Hepatocyte (in vitro differentiated cells): ENCODE data around the gene MOSMO. TPM values are rescaled to one million over a fixed set of nuclear protein-coding genes. Genes with fewer than 3 reads are reported as not detected.

Experiments
- DNase-seq: peaks from one replicate; pipeline ENCODE4 v3.0.0-alpha.2; 2016; ENCODE audit warnings: low spot score
- H2AFZ ChIP-seq: fragments of 200-600 bp; sonication (generic); 2 replicates; pipeline ENCODE4 v1.6.0; 2016; ENCODE audit warnings: antibody characterized with exemption, mild to moderate bottlenecking
- H3K27ac ChIP-seq: fragments of 200-600 bp; sonication (generic); 2 replicates; pipeline ENCODE4 v1.5.1; 2016; ENCODE audit warnings: mild to moderate bottlenecking
- H3K27me3 ChIP-seq: fragments of 200-600 bp; sonication (generic); 2 replicates; pipeline ENCODE4 v1.6.1; 2016
- H3K36me3 ChIP-seq: fragments of 200-600 bp; sonication (generic); replicated peaks from 2 replicates; pipeline ENCODE4 v1.5.1; 2016; ENCODE audit warnings: low read depth; ENCODE audit not compliant: insufficient read depth
- H3K4me1 ChIP-seq: fragments of 200-600 bp; sonication (generic); 2 replicates; pipeline ENCODE4 v1.5.1; 2016; ENCODE audit warnings: mild to moderate bottlenecking, moderate library complexity; ENCODE audit not compliant: insufficient read depth
- H3K4me2 ChIP-seq: fragments of 200-600 bp; sonication (generic); 2 replicates; pipeline ENCODE4 v1.6.0; 2016
- H3K4me3 ChIP-seq: fragments of 200-600 bp; sonication (generic); 2 replicates; pipeline ENCODE4 v1.5.1; 2016; ENCODE audit warnings: mild to moderate bottlenecking
- H3K79me2 ChIP-seq: fragments of 200-600 bp; sonication (generic); 2 replicates; pipeline ENCODE4 v1.6.0; 2017; ENCODE audit warnings: mild to moderate bottlenecking
- H3K9me2 ChIP-seq: fragments of 200-600 bp; sonication (generic); replicated peaks from 2 replicates; pipeline ENCODE4 v1.6.0; 2017; ENCODE audit warnings: mild to moderate bottlenecking; ENCODE audit not compliant: insufficient read depth
- H3K9me3 ChIP-seq: fragments of 200-600 bp; sonication (generic); 2 replicates; pipeline ENCODE4 v1.5.1; 2016; ENCODE audit warnings: low read depth, mild to moderate bottlenecking
- H4K20me1 ChIP-seq: fragments of 200-600 bp; sonication (generic); 2 replicates; pipeline ENCODE4 v1.6.0; 2016; ENCODE audit warnings: mild to moderate bottlenecking; ENCODE audit not compliant: insufficient read depth, poor library complexity, severe bottlenecking
- EZH2 ChIP-seq: fragments of 200-600 bp; sonication (generic); IDR thresholded peaks from 2 replicates; pipeline ENCODE4 v1.6.1; 2016; ENCODE audit warnings: antibody characterized with exemption, mild to moderate bottlenecking, borderline replicate concordance
- EZH2phosphoT487 ChIP-seq: fragments of 200-600 bp; sonication (generic); IDR thresholded peaks from one replicate; pipeline ENCODE4 v1.6.1; 2018; ENCODE audit warnings: antibody characterized with exemption, mild to moderate bottlenecking, low read depth, moderate library complexity; ENCODE audit not compliant: unreplicated experiment, severe bottlenecking
- WGBS: methylation state at CpG from one replicate; pipeline ENCODE4 v1.1.6; 2016; ENCODE audit warnings: low lambda C conversion rate; ENCODE audit errors: missing lambda C conversion rate; 5-methylcytosine and 5-hydroxymethylcytosine counted together
- polyA plus RNA-seq: library from polyadenylated mRNA; unstranded; fragments of >200 nt; fragmentation: Nextera tagmentation; extraction: Ambion mirVana; gene quantifications from 2 replicates; pipeline ENCODE4 v1.2.1, GENCODE V29; 2016
- total RNA-seq: library from RNA; depleted of rRNA; stranded (reverse); fragments of >200 nt; gene quantifications from 2 replicates; pipeline ENCODE4 v1.2.3, GENCODE V29; 2014
- TF ChIP-seq, protein P1 (sequence below): fragments of 200-600 bp; sonication (generic); IDR thresholded peaks from 2 replicates; pipeline ENCODE4 v1.5.1; 2016; ENCODE audit warnings: antibody characterized with exemption, mild to moderate bottlenecking; ENCODE audit not compliant: poor library complexity

MOSMO gene
- total and polyA plus RNA-seq, 2 experiments from 2014 or later: 6.5 to 16.1 TPM

DNA sequence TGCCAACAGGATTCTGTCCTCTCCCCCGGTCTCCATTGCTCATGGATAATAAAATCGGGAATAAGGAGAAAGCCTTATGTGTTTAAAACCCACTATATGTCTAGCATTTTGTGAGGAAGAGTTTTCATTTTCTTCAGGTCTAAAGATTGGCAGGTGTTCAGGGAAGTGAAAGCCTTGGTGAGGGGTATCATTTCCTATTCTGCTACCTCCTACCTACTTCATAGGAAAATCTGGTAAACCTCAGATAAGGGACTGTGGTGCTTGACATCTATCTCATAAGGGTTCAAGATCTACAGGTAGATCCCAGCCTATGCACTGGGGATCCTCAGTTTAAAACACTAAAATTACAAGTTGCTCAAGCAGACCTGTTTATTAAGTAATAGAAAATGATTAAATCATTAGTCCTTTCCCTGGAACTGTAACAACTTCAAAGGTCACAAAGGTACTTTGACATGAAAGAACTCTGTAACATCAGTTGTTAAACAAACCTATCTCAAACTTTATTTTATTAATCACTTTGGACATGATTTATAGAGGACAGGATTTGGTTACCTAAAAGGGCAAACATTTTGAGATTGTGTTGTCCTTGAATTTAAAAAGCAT lies 6.5 kb downstream of the MOSMO start:
- Histone ChIP-seq H3K36me3 (no peaks in the 10 kb centered on the region), H3K27ac (no peak overlapping the region), H3K4me3 (no peak overlapping the region), H2AFZ (no peak overlapping the region), H3K9me3 (no peaks in the 10 kb centered on the region), H3K4me1 (no peaks in the 10 kb centered on the region), H3K27me3 (no peaks in the 10 kb centered on the region), H4K20me1 (peaks cover 18% of the 10 kb centered on the region), H3K4me2 (no peak overlapping the region), H3K79me2 (peaks cover 90% of the 10 kb centered on the region), H3K9me2 (no peaks in the 10 kb centered on the region)
- WGBS: 96% methylated on average over 2 of the region's 2 CpGs
- TF ChIP-seq EZH2phosphoT487: no peak
- no peak for TF ChIP-seq EZH2
- TF ChIP-seq, protein P1, sequence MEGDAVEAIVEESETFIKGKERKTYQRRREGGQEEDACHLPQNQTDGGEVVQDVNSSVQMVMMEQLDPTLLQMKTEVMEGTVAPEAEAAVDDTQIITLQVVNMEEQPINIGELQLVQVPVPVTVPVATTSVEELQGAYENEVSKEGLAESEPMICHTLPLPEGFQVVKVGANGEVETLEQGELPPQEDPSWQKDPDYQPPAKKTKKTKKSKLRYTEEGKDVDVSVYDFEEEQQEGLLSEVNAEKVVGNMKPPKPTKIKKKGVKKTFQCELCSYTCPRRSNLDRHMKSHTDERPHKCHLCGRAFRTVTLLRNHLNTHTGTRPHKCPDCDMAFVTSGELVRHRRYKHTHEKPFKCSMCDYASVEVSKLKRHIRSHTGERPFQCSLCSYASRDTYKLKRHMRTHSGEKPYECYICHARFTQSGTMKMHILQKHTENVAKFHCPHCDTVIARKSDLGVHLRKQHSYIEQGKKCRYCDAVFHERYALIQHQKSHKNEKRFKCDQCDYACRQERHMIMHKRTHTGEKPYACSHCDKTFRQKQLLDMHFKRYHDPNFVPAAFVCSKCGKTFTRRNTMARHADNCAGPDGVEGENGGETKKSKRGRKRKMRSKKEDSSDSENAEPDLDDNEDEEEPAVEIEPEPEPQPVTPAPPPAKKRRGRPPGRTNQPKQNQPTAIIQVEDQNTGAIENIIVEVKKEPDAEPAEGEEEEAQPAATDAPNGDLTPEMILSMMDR: no peak
- no peak for DNase-seq

DNA sequence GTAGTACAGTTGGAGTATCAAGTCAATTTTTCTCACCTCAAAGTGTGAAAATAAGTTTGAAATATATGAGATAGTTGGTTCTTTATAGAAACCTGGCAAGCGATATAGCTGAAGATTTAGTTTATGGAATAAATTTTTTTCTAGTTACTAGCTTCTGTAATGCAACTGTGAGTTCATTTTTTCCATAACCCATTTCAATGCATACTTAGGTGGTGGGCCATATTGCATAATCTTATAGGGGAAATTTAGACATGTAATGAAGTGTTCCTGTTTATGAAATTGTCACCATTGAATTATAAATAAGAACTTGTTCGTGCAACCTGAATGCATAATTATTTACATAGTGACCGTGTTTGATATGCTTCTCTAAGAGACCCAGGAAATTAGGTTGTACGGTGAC lies 9.0 kb downstream of the MOSMO start:
- Histone ChIP-seq H3K4me2 (no peak overlapping the region), H3K4me1 (no peaks in the 10 kb centered on the region), H2AFZ (no peak overlapping the region), H3K79me2 (peaks cover 87% of the 10 kb centered on the region), H3K36me3 (no peaks in the 10 kb centered on the region), H3K27me3 (no peaks in the 10 kb centered on the region), H3K27ac (no peak overlapping the region), H4K20me1 (peaks cover 4% of the 10 kb centered on the region), H3K9me3 (no peaks in the 10 kb centered on the region), H3K9me2 (no peaks in the 10 kb centered on the region), H3K4me3 (no peak overlapping the region)
- DNase-seq: no peak
- TF ChIP-seq, protein P1: no peak
- TF ChIP-seq EZH2: no peak
- TF ChIP-seq EZH2phosphoT487: no peak
- 91% methylated on average over 4 of the region's 4 CpGs for WGBS

DNA sequence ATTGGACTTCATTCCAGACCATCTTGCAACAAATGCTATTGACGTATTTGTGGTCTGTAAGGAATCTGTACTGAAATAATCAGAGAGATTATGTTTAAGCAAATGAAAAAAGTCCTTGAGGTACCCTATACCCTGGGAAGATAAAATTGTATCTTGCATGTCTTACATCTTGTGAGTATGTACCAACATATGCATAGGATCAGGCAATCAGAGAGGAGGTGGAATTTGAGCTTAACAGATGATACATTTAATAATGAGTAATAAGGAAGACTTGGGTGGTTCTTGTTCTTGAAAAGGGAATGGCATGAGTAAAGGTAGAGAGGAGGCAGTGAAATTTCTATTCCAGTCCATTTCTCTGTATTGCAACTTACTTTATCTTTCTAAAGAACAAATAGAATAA lies 10.6 kb downstream of the MOSMO start:
- no peak overlapping the region for H3K4me2 ChIP-seq
- no peaks in the 10 kb centered on the region for H3K4me1 ChIP-seq
- no peaks in the 10 kb centered on the region for H3K27me3 ChIP-seq
- H2AFZ ChIP-seq: no peak overlapping the region
- H4K20me1 ChIP-seq: no peaks in the 10 kb centered on the region
- DNase-seq: no peak
- TF ChIP-seq, protein P1: no peak
- TF ChIP-seq EZH2 (no peak), EZH2phosphoT487 (no peak)
- H3K4me3 ChIP-seq: no peak overlapping the region
- WGBS: 86% methylated on average over 1 of the region's 1 CpG
- H3K9me2 ChIP-seq: no peaks in the 10 kb centered on the region
- peaks cover 81% of the 10 kb centered on the region for H3K79me2 ChIP-seq
- H3K27ac ChIP-seq: no peak overlapping the region
- no peaks in the 10 kb centered on the region for H3K9me3 ChIP-seq
- H3K36me3 ChIP-seq: no peaks in the 10 kb centered on the region
